WI38 (cell line): ENCODE results near the gene CABP7.

Source experiments
- H3K4me3 ChIP-seq: 2 replicates; pipeline ENCODE4 v1.5.1; 2011; ENCODE audit warnings: low read depth, mild to moderate bottlenecking, control low read depth, low read length
- TF ChIP-seq, protein P1 (sequence below): IDR thresholded peaks from 2 replicates; pipeline ENCODE4 v1.5.1; 2012; ENCODE audit warnings: low read depth, mild to moderate bottlenecking, control low read depth, low read length

CABP7 gene

GRCh38 chr22:29717789-29718188 is 2.0 kb upstream of the CABP7 start:
- H3K4me3 ChIP-seq = no peak overlapping the region
- TF ChIP-seq, protein P1, sequence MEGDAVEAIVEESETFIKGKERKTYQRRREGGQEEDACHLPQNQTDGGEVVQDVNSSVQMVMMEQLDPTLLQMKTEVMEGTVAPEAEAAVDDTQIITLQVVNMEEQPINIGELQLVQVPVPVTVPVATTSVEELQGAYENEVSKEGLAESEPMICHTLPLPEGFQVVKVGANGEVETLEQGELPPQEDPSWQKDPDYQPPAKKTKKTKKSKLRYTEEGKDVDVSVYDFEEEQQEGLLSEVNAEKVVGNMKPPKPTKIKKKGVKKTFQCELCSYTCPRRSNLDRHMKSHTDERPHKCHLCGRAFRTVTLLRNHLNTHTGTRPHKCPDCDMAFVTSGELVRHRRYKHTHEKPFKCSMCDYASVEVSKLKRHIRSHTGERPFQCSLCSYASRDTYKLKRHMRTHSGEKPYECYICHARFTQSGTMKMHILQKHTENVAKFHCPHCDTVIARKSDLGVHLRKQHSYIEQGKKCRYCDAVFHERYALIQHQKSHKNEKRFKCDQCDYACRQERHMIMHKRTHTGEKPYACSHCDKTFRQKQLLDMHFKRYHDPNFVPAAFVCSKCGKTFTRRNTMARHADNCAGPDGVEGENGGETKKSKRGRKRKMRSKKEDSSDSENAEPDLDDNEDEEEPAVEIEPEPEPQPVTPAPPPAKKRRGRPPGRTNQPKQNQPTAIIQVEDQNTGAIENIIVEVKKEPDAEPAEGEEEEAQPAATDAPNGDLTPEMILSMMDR = no peak

DNA sequence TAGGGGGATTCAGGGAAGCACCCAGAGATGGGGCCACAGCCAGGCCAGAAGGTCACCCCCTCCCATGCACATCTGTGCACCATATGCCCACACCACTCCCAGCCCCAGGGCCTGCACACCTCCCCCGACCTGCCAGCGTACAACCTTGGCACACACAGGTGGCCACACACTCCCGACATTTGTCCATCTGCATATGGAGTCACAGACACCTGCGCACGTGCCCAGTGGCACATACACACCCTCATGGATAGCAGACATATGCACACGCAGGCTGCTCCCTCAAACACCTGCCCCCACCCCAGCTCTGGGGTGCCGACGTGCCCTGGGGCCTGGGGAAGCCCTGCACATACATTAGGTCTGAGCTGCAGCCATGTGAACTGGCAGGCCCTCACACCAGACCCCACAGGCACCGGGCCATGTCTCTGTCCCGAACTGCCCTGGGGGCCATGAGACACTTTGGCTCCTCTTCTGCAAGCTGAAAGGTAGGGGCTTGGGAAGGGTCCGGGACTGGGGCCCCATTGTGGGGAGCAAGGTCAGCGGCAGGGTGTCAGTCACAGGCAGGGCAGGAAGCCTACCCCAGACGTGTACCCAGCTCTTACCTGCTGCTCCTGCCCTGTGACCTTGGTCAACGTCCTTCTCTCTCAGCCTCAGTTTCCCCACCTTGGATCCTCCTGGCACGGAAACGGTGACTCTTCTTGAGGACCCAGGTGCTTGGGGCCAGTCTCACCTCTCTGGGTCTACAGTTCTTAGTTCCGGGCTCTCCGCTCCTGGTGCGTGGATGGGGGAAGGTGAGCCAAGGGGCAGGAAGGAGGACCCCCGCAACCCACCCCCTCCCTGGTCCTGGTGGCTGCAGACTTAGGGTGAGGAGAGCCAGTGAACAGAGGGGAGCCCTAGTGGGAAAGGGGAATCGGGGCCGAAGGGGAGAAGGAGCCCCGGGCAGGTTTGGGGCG is 579 bp upstream of the CABP7 start:
- TF ChIP-seq, protein P1 = no peak
- no peak overlapping the region for H3K4me3 ChIP-seq

- H3K4me3 ChIP-seq = no peak overlapping the region
Measured at GRCh38 chr22:29720811-29721323, 1.1 kb downstream of the CABP7 start.

GRCh38 chr22:29722151-29722550 is 2.3 kb downstream of the CABP7 start:
- no peak overlapping the region for H3K4me3 ChIP-seq
- TF ChIP-seq, protein P1 = no peak

More at GRCh38 chr22:29720811-29721323, 1.1 kb downstream of the CABP7 start:
- TF ChIP-seq, protein P1 = no peak

GRCh38 chr22:29722587-29722986 is 2.8 kb downstream of the CABP7 start:
- TF ChIP-seq, protein P1 = no peak
- H3K4me3 ChIP-seq = no peak overlapping the region

DNA sequence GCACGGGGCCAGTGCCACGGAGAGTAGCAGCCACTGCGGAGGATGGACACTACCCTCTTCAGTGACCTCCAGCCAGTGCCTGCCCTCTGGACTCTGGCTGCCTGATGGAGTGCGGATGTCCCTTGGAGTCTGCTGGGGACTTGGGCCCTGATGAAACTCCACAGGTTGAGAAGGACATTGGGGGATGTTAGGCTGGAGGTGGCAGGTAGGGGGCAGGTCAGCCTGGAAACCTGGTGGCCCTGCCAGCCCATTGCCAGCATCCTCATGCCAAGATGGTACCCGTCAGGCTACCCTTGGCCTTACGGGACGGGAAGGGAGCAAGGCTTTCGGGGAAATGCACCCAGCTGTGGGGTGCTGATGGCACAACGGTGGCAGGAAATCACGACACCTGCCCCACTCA is 4.0 kb downstream of the CABP7 start:
- TF ChIP-seq, protein P1 = no peak
- no peak overlapping the region for H3K4me3 ChIP-seq

DNA sequence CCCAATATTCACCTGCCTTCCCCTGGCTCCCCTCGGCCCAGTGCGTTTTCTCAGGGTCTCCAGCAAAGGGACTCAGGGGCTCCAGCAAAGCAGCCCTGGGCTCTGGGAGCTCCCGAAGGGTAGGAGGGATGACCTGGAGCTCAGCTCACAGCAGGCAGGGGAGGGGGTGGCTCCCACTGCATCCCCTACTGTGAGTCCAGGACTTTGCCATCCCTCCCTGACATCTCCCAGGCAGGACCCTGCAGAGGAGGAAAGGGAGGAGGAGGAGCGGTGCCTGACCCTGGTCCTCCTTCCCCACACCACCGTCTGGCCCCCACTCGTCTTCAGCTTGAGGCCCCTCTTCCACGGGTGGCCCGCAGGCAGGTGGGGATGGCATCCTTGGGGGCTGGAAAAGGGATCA is 5.0 kb downstream of the CABP7 start:
- TF ChIP-seq, protein P1 = no peak

More for the DNA sequence above, 5.0 kb downstream of the CABP7 start:
- H3K4me3 ChIP-seq = no peak overlapping the region
